ENCODE data around the gene SSTR1. TPM values are rescaled to one million over a fixed set of nuclear protein-coding genes. Genes with fewer than 3 reads are reported as not detected.
"Not testable (repeated sequence)": the region's sequence is repeated elsewhere in the genome, so short reads cannot be mapped to it uniquely, and the experiment has no call there.

Gene SSTR1
- total RNA-seq, 1 donor from 2014 or later: not detected

- not testable (repeated sequence) for H3K36me3 Mint-ChIP-seq (ENCODE audit: low read depth); H3K4me3 Mint-ChIP-seq (ENCODE audit: low read depth)
- intact Hi-C loops (cut with micrococcal nuclease): loop anchor here (10.0 kb wide), 1 partner anchor 287 kb away; no protein-coding TSS in a partner anchor
Observed at GRCh38 chr14:38191491-38191890, 16.2 kb upstream of the SSTR1 start.

GRCh38 chr14:38197001-38197783, 10.5 kb upstream of the SSTR1 start:
- Mint-ChIP-seq H3K4me3 (ENCODE audit: low read depth) (no peak overlapping the region), H3K9me3 (no peaks in the 10 kb centered on the region), H3K27me3 (ENCODE audit: low read depth) (no peaks in the 10 kb centered on the region), H3K4me1 (ENCODE audit: low read depth) (no peaks in the 10 kb centered on the region), H3K36me3 (ENCODE audit: low read depth) (no peaks in the 10 kb centered on the region), H3K27ac (no peak overlapping the region)
- DNase-seq (ENCODE audit: low spot score): no peak
- intact Hi-C loops (cut with micrococcal nuclease): loop anchor here (5.0 to 10.0 kb wide), 2 partner anchors 210 to 292 kb away; no protein-coding TSS in a partner anchor

More at GRCh38 chr14:38191491-38191890, 16.2 kb upstream of the SSTR1 start:
- H3K27ac Mint-ChIP-seq; H3K27me3 Mint-ChIP-seq (ENCODE audit: low read depth); DNase-seq (ENCODE audit: low spot score); H3K4me1 Mint-ChIP-seq (ENCODE audit: low read depth); H3K9me3 Mint-ChIP-seq: not testable (repeated sequence)

GRCh38 chr14:38197784-38198335, 9.8 kb upstream of the SSTR1 start:
- Mint-ChIP-seq H3K4me3 (ENCODE audit: low read depth) (no peak overlapping the region), H3K9me3 (no peaks in the 10 kb centered on the region), H3K27ac (no peak overlapping the region), H3K27me3 (ENCODE audit: low read depth) (no peaks in the 10 kb centered on the region), H3K4me1 (ENCODE audit: low read depth) (no peaks in the 10 kb centered on the region), H3K36me3 (ENCODE audit: low read depth) (no peaks in the 10 kb centered on the region)
- intact Hi-C loops (cut with micrococcal nuclease): loop anchor here (5.0 to 10.0 kb wide), 2 partner anchors 211 to 293 kb away; no protein-coding TSS in a partner anchor
- DNase-seq (ENCODE audit: low spot score): no peak

- Mint-ChIP-seq H3K4me3 (ENCODE audit: low read depth) (no peak overlapping the region), H3K36me3 (ENCODE audit: low read depth) (no peaks in the 10 kb centered on the region), H3K27me3 (ENCODE audit: low read depth) (no peaks in the 10 kb centered on the region), H3K4me1 (ENCODE audit: low read depth) (no peaks in the 10 kb centered on the region), H3K27ac (no peak overlapping the region), H3K9me3 (no peaks in the 10 kb centered on the region)
- intact Hi-C loops (cut with micrococcal nuclease): loop anchor here (5.0 to 10.0 kb wide), 2 partner anchors 211 to 294 kb away; no protein-coding TSS in a partner anchor
- DNase-seq (ENCODE audit: low spot score): no peak
Observed at GRCh38 chr14:38198425-38198824, 9.3 kb upstream of the SSTR1 start.

GRCh38 chr14:38199076-38199475, 8.6 kb upstream of the SSTR1 start:
- Mint-ChIP-seq H3K27ac (no peak overlapping the region), H3K4me3 (ENCODE audit: low read depth) (no peak overlapping the region), H3K36me3 (ENCODE audit: low read depth) (no peaks in the 10 kb centered on the region), H3K27me3 (ENCODE audit: low read depth) (no peaks in the 10 kb centered on the region), H3K4me1 (ENCODE audit: low read depth) (no peaks in the 10 kb centered on the region), H3K9me3 (no peaks in the 10 kb centered on the region)
- no peak for DNase-seq (ENCODE audit: low spot score)
- intact Hi-C loops (cut with micrococcal nuclease): loop anchor here (5.0 to 10.0 kb wide), 2 partner anchors 212 to 294 kb away; no protein-coding TSS in a partner anchor

- H3K27ac Mint-ChIP-seq: no peak overlapping the region
- no peaks in the 10 kb centered on the region for H3K9me3 Mint-ChIP-seq
- peaks cover under 1% of the 10 kb centered on the region for H3K27me3 Mint-ChIP-seq (ENCODE audit: low read depth)
- H3K36me3 Mint-ChIP-seq (ENCODE audit: low read depth): no peaks in the 10 kb centered on the region
- no peak overlapping the region for H3K4me3 Mint-ChIP-seq (ENCODE audit: low read depth)
- H3K4me1 Mint-ChIP-seq (ENCODE audit: low read depth): no peaks in the 10 kb centered on the region
- intact Hi-C loops (cut with micrococcal nuclease): loop anchor here (5.0 to 10.0 kb wide), 3 partner anchors 212 to 1685 kb away; no protein-coding TSS in a partner anchor
- no peak for DNase-seq (ENCODE audit: low spot score)
Observed at GRCh38 chr14:38199739-38200138, 8.0 kb upstream of the SSTR1 start.

- peaks cover 11% of the 10 kb centered on the region for H3K27me3 Mint-ChIP-seq (ENCODE audit: low read depth)
Observed at GRCh38 chr14:38201137-38201828, 6.4 kb upstream of the SSTR1 start.

GRCh38 chr14:38202444-38203191, 5.1 kb upstream of the SSTR1 start:
- Mint-ChIP-seq H3K36me3 (ENCODE audit: low read depth) (no peaks in the 10 kb centered on the region), H3K9me3 (no peaks in the 10 kb centered on the region), H3K27ac (no peak overlapping the region), H3K4me1 (ENCODE audit: low read depth) (no peaks in the 10 kb centered on the region), H3K27me3 (ENCODE audit: low read depth) (peaks cover 22% of the 10 kb centered on the region), H3K4me3 (ENCODE audit: low read depth) (no peak overlapping the region)
- no peak for DNase-seq (ENCODE audit: low spot score)
- intact Hi-C loops (cut with micrococcal nuclease): loop anchor here (10.0 kb wide), 1 partner anchor 1688 kb away; no protein-coding TSS in a partner anchor

More at GRCh38 chr14:38201137-38201828, 6.4 kb upstream of the SSTR1 start:
- DNase-seq (ENCODE audit: low spot score): no peak
- H3K9me3 Mint-ChIP-seq: no peaks in the 10 kb centered on the region
- H3K4me1 Mint-ChIP-seq (ENCODE audit: low read depth): no peaks in the 10 kb centered on the region
- no peak overlapping the region for H3K27ac Mint-ChIP-seq
- H3K36me3 Mint-ChIP-seq (ENCODE audit: low read depth): no peaks in the 10 kb centered on the region
- no peak overlapping the region for H3K4me3 Mint-ChIP-seq (ENCODE audit: low read depth)
- intact Hi-C loops (cut with micrococcal nuclease): loop anchor here (10.0 kb wide), 1 partner anchor 1686 kb away; no protein-coding TSS in a partner anchor

GRCh38 chr14:38203929-38204718, 3.6 kb upstream of the SSTR1 start:
- Mint-ChIP-seq H3K27ac (no peak overlapping the region), H3K36me3 (ENCODE audit: low read depth) (no peaks in the 10 kb centered on the region), H3K9me3 (no peaks in the 10 kb centered on the region), H3K4me3 (ENCODE audit: low read depth) (no peak overlapping the region), H3K4me1 (ENCODE audit: low read depth) (no peaks in the 10 kb centered on the region), H3K27me3 (ENCODE audit: low read depth) (peaks cover 35% of the 10 kb centered on the region)
- intact Hi-C loops (cut with micrococcal nuclease): loop anchor here (10.0 kb wide), 1 partner anchor 1689 kb away; no protein-coding TSS in a partner anchor
- DNase-seq (ENCODE audit: low spot score): no peak

- peaks cover 2% of the 10 kb centered on the region for H3K4me1 Mint-ChIP-seq (ENCODE audit: low read depth)
- peaks cover 39% of the 10 kb centered on the region for H3K27me3 Mint-ChIP-seq (ENCODE audit: low read depth)
- H3K9me3 Mint-ChIP-seq: no peaks in the 10 kb centered on the region
- no peak for DNase-seq (ENCODE audit: low spot score)
- no peak overlapping the region for H3K4me3 Mint-ChIP-seq (ENCODE audit: low read depth)
- H3K27ac Mint-ChIP-seq: no peak overlapping the region
- H3K36me3 Mint-ChIP-seq (ENCODE audit: low read depth): no peaks in the 10 kb centered on the region
- intact Hi-C loops (cut with micrococcal nuclease): loop anchor here (5.0 to 10.0 kb wide), 2 partner anchors 1547 to 1690 kb away; no protein-coding TSS in a partner anchor
Observed at GRCh38 chr14:38204719-38205115, 3.0 kb upstream of the SSTR1 start.

- intact Hi-C loops (cut with micrococcal nuclease): loop anchor here (5.0 to 10.0 kb wide), 2 partner anchors 1548 to 1690 kb away; no protein-coding TSS in a partner anchor
- Mint-ChIP-seq H3K9me3 (no peaks in the 10 kb centered on the region), H3K4me3 (ENCODE audit: low read depth) (no peak overlapping the region), H3K27me3 (ENCODE audit: low read depth) (peaks cover 44% of the 10 kb centered on the region), H3K4me1 (ENCODE audit: low read depth) (peaks cover 2% of the 10 kb centered on the region), H3K27ac (no peak overlapping the region), H3K36me3 (ENCODE audit: low read depth) (no peaks in the 10 kb centered on the region)
- no peak for DNase-seq (ENCODE audit: low spot score)
Observed at GRCh38 chr14:38205119-38205813, 2.4 kb upstream of the SSTR1 start.
